Measurements from ENCODE around the gene RAB10.

- no peak for TF ChIP-seq CTCF (IDR thresholded peaks at IDR 0.05)
- TF ChIP-seq POLR2A (IDR thresholded peaks at IDR 0.05): no peak
- TF ChIP-seq POLR2AphosphoS5 (IDR thresholded peaks at IDR 0.05): no peak
These were observed 102.6 kb downstream of the RAB10 start for GRCh38 chr2:26136451-26136850.

Measured in prostate gland (tissue), 2 donors.